Measurements from ENCODE around the gene EPO. TPM values are rescaled to one million over a fixed set of nuclear protein-coding genes. Genes with fewer than 3 reads are reported as not detected.

The EPO gene
- not detected for total RNA-seq
- 0 reads per million in 2 donors for total RNA-seq

DNA sequence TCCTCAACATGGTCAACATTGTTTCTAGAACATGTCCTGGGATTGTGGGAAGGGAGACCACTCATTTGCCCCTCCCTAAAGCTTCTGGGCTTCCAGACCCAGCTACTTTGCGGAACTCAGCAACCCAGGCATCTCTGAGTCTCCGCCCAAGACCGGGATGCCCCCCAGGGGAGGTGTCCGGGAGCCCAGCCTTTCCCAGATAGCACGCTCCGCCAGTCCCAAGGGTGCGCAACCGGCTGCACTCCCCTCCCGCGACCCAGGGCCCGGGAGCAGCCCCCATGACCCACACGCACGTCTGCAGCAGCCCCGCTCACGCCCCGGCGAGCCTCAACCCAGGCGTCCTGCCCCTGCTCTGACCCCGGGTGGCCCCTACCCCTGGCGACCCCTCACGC is at the start of gene EPO:
Gene EPO, plus strand, starts transcription at position 190 of the 392 bp plus-strand sequence. CDS start 513 bp downstream, outside the sequence.
- no peaks in the 10 kb centered on the region for H3K9me3 ChIP-seq (ENCODE audit: control insufficient read depth, low read length, poor library complexity, severe bottlenecking)
- Mint-ChIP-seq H3K27me3 (peaks cover 36% of the 10 kb centered on the region), H3K27ac (no peak within 1 kb of the TSS), H3K36me3 (ENCODE audit: low read depth) (peaks cover 7% of the 10 kb centered on the region), H3K4me1 (peaks cover 3% of the 10 kb centered on the region), H3K4me3 (no peak within 1 kb of the TSS)
- no peak for DNase-seq
- ATAC-seq = no peak

DNA sequence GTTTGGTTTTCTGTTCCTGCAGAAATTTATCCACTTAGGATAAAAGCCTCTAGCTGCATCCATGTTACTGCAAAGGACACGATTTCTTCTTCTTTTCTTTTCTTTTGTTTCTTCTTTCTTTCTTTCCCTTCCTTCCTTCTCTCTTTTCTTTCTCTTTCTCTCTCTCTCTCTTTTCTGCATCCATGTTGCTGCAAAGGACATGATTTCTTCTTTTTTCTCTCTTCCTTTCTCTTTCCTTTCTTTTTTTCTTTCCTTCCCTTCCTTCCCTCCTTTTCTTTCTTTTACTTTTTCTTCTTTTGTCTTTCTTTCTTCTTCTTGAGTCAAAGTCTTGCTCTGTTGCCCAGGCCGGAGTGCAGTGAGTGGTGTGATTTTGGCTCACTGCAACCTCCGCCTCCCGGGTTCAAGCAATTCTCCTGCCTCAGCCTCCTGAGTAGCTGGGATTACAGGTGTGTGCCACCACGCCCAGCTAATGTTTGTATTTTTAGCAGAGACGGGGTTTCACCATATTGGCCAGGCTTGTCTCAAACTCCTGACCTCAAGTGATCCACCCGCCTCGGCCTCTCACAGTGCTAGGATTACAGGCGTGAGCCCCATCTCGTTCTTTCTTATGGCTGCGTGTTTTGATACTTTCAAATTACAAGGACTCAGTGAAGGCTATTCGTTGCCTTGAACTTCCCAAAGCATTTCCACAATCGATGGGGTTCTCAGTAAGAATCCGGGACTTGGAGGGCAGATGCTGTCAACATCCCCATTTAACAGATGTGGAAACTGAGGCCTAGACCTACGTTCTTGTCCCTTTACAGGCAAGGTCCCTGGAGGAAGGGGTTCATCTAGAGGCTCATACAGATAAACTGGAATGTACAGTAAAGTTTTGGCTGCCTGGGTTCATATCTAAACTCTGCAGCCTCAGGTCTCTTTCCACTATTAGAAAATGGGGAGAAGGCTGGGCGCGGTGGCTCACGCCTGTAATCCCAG is 48.6 kb upstream of the EPO start:
- peak overlapping the region; percentile 95 for H3K27ac Mint-ChIP-seq
- peak overlapping the region; percentile 21 for H3K4me3 Mint-ChIP-seq
- H3K36me3 Mint-ChIP-seq (ENCODE audit: low read depth) = peaks cover 2% of the 10 kb centered on the region
- no peak for DNase-seq
- no peaks in the 10 kb centered on the region for H3K27me3 Mint-ChIP-seq
- H3K4me1 Mint-ChIP-seq = peaks cover 19% of the 10 kb centered on the region
- ATAC-seq = no peak
- H3K9me3 ChIP-seq (ENCODE audit: control insufficient read depth, low read length, poor library complexity, severe bottlenecking) = no peaks in the 10 kb centered on the region

- Mint-ChIP-seq H3K36me3 (ENCODE audit: low read depth) (peaks cover 4% of the 10 kb centered on the region), H3K27ac (peak within 1 kb of the TSS; percentile 95), H3K4me1 (peaks cover 26% of the 10 kb centered on the region), H3K4me3 (peak within 1 kb of the TSS; percentile 98), H3K27me3 (no peaks in the 10 kb centered on the region)
- DNase-seq = peak; percentile 91 to 95 (median 95)
- no peaks in the 10 kb centered on the region for H3K9me3 ChIP-seq (ENCODE audit: control insufficient read depth, low read length, poor library complexity, severe bottlenecking)
- ATAC-seq = peak; percentile 62
Observed at GRCh38 chr7:100673302-100673941, 46.8 kb upstream of the EPO start, which contains the start of gene GNB2. GNB2 (plus strand) TSS chr7:100673740; CDS start chr7:100676266, 2,526 bp downstream.

GRCh38 chr7:100673942-100674410 is 46.3 kb upstream of the EPO start:
- Mint-ChIP-seq H3K4me3 (peak overlapping the region; percentile 98), H3K4me1 (peaks cover 28% of the 10 kb centered on the region), H3K27me3 (no peaks in the 10 kb centered on the region), H3K27ac (peak overlapping the region; percentile 95), H3K36me3 (ENCODE audit: low read depth) (peaks cover 4% of the 10 kb centered on the region)
- ATAC-seq = no peak
- H3K9me3 ChIP-seq (ENCODE audit: control insufficient read depth, low read length, poor library complexity, severe bottlenecking) = no peaks in the 10 kb centered on the region
- no peak for DNase-seq

GRCh38 chr7:100674411-100675104 is 45.7 kb upstream of the EPO start:
- Mint-ChIP-seq H3K27me3 (no peaks in the 10 kb centered on the region), H3K36me3 (ENCODE audit: low read depth) (peaks cover 4% of the 10 kb centered on the region), H3K4me1 (peaks cover 31% of the 10 kb centered on the region), H3K4me3 (peak overlapping the region; percentile 98), H3K27ac (peak overlapping the region; percentile 95)
- DNase-seq = no peak
- no peak for ATAC-seq
- no peaks in the 10 kb centered on the region for H3K9me3 ChIP-seq (ENCODE audit: control insufficient read depth, low read length, poor library complexity, severe bottlenecking)

- Mint-ChIP-seq H3K36me3 (ENCODE audit: low read depth) (peaks cover 4% of the 10 kb centered on the region), H3K4me3 (peak overlapping the region; percentile 98)
- peak; percentile 2 for ATAC-seq
Observed at GRCh38 chr7:100675105-100675451, 45.2 kb upstream of the EPO start.

DNA sequence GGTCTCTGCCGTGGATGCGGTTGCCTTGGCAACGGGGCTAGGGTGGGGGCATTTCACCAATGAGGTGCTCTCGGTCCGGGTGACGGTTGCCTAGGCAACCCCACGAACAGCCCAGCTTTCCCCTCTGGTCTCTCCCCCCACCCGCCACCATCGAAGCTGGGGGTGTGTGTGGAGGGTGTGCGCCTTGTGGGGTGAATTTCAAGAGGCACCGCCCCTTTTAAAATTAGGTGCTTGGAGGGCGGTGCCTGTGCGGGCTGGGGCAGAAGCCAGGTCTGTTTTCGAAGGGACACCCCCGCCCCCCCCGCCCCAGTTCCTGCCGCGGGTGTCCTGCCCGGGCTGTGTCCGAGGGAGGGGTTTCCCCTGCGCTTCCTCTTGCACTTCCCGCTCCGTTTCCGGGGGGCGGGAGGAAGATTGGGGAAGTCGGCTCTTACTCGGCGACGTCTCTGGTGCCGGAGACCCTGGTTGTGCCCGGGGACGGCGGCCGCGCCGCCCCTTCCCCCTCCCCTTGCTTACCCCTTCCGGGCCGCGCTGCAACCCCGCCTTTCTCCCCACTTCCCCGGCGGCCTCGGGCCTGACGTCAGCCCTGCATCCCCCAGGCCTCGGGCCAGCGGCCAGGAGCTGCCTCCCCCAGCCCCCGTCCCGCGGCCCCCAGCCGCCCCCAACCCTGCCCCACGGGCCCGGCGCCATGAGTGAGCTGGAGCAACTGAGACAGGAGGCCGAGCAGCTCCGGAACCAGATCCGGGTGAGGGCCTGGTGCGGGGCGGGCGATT is 44.5 kb upstream of the EPO start:
- peaks cover 39% of the 10 kb centered on the region for H3K4me1 Mint-ChIP-seq
- H3K4me3 Mint-ChIP-seq = peak overlapping the region; percentile 98
- H3K27me3 Mint-ChIP-seq = no peaks in the 10 kb centered on the region
- peak; percentile 87 to 91 (median 87) for DNase-seq
- peak overlapping the region; percentile 95 for H3K27ac Mint-ChIP-seq
- H3K9me3 ChIP-seq (ENCODE audit: control insufficient read depth, low read length, poor library complexity, severe bottlenecking) = no peaks in the 10 kb centered on the region
- peaks cover 4% of the 10 kb centered on the region for H3K36me3 Mint-ChIP-seq (ENCODE audit: low read depth)
- peak; percentile 72 for ATAC-seq

More at GRCh38 chr7:100675105-100675451, 45.2 kb upstream of the EPO start:
- DNase-seq = peak in 1 of 3 donors; percentile 41
- Mint-ChIP-seq H3K4me1 (peaks cover 33% of the 10 kb centered on the region), H3K27me3 (no peaks in the 10 kb centered on the region), H3K27ac (peak overlapping the region; percentile 95)
- H3K9me3 ChIP-seq (ENCODE audit: control insufficient read depth, low read length, poor library complexity, severe bottlenecking) = no peaks in the 10 kb centered on the region

DNA sequence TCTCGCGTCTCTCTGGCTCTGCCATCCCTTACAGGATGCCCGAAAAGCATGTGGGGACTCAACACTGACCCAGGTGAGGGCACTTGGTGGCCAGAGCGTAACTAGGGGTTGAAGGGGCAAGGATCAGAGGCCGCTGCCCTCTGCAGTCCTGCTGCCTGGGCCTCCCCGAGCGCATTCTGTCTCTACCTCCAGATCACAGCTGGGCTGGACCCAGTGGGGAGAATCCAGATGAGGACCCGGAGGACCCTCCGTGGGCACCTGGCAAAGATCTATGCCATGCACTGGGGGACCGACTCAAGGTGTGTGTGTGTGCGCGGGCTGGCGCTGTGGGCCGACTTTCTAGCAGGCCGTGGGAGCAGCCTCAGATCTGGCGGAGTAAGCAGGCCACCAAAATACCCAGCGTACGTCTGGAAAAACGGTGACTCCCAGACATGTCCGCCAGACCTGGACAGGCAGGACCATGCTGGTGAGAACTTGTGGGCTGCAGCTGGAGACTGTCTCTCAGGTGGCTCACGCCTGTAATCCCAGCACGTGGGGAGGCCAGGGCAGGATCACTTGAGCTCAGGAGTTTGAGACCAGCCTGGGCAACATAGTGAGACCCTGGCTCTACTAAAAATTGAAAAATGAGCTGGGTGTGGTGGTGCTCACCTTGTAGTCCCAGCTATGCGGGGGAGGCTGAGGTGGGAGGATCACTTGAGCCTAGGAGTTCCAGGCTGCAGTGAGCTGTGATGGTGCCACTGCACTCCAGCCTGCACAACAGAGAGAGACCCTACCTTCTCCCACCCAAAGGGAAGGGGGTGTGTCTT is 43.6 kb upstream of the EPO start:
- peaks cover 38% of the 10 kb centered on the region for H3K4me1 Mint-ChIP-seq
- DNase-seq (no peak), ATAC-seq (no peak)
- peaks cover 4% of the 10 kb centered on the region for H3K36me3 Mint-ChIP-seq (ENCODE audit: low read depth)
- H3K27ac Mint-ChIP-seq = peak overlapping the region; percentile 95
- H3K9me3 ChIP-seq (ENCODE audit: control insufficient read depth, low read length, poor library complexity, severe bottlenecking) = no peaks in the 10 kb centered on the region
- H3K4me3 Mint-ChIP-seq = peak overlapping the region; percentile 98
- H3K27me3 Mint-ChIP-seq = no peaks in the 10 kb centered on the region

- no peak for ATAC-seq
- no peak for DNase-seq
- Mint-ChIP-seq H3K27ac (peak overlapping the region; percentile 53), H3K27me3 (no peaks in the 10 kb centered on the region), H3K4me3 (peak overlapping the region; percentile 36), H3K36me3 (ENCODE audit: low read depth) (peaks cover 4% of the 10 kb centered on the region), H3K4me1 (peaks cover 37% of the 10 kb centered on the region)
- H3K9me3 ChIP-seq (ENCODE audit: control insufficient read depth, low read length, poor library complexity, severe bottlenecking) = no peaks in the 10 kb centered on the region
Observed at GRCh38 chr7:100677308-100678267, 42.7 kb upstream of the EPO start.

- no peak for ATAC-seq
- Mint-ChIP-seq H3K27me3 (no peaks in the 10 kb centered on the region), H3K36me3 (ENCODE audit: low read depth) (peaks cover 4% of the 10 kb centered on the region), H3K4me1 (peaks cover 34% of the 10 kb centered on the region), H3K27ac (peak overlapping the region; percentile 53), H3K4me3 (peak overlapping the region; percentile 31)
- H3K9me3 ChIP-seq (ENCODE audit: control insufficient read depth, low read length, poor library complexity, severe bottlenecking) = no peaks in the 10 kb centered on the region
- DNase-seq = no peak
Observed at GRCh38 chr7:100678291-100678984, 41.8 kb upstream of the EPO start.
